NCI-H2196 treated with DMSO at 0.1 percent for 48 hours (cell line): ENCODE measurements around the gene TBC1D25.

Source experiments
- DNase-seq: peaks from one replicate; lab custom pipeline; 2025; ENCODE audit not compliant: unreplicated experiment; lab: John Stamatoyannopoulos, UW

TBC1D25 gene, protein sequence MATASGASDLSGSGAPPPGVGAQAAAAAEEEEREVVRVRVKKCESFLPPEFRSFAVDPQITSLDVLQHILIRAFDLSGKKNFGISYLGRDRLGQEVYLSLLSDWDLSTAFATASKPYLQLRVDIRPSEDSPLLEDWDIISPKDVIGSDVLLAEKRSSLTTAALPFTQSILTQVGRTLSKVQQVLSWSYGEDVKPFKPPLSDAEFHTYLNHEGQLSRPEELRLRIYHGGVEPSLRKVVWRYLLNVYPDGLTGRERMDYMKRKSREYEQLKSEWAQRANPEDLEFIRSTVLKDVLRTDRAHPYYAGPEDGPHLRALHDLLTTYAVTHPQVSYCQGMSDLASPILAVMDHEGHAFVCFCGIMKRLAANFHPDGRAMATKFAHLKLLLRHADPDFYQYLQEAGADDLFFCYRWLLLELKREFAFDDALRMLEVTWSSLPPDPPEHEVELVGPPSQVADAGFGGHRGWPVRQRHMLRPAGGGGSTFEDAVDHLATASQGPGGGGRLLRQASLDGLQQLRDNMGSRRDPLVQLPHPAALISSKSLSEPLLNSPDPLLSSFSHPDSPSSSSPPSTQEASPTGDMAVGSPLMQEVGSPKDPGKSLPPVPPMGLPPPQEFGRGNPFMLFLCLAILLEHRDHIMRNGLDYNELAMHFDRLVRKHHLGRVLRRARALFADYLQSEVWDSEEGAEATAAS

GRCh38 chrX:48539345-48540027 is at the start of gene TBC1D25:
TSS of gene TBC1D25 (plus strand) at chrX:48539714. CDS start at chrX:48539798, 84 bp downstream.
- peak; percentile 85 for DNase-seq

- DNase-seq = no peak
Observed at GRCh38 chrX:48489892-48490291, 49.6 kb upstream of the TBC1D25 start.

DNA sequence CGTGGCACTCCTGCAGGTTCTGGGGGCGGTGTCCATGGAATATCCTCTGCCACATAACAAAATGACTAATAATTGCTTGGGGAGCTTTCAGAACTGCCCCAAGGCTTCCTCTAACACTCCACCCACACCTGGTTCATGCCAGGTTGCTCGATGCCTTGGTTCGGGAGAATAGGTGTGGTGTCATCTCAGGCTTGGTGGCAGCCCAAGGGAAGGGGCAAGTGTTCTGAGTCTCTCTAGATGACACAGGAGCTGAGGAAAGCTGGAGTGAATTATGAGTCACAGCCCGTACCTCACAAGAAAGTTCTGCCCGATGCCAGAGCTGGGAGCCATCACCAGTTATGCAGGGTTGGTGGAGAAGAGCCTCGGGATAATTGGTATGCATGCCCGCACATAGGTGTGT is 48.9 kb upstream of the TBC1D25 start:
- no peak for DNase-seq

DNA sequence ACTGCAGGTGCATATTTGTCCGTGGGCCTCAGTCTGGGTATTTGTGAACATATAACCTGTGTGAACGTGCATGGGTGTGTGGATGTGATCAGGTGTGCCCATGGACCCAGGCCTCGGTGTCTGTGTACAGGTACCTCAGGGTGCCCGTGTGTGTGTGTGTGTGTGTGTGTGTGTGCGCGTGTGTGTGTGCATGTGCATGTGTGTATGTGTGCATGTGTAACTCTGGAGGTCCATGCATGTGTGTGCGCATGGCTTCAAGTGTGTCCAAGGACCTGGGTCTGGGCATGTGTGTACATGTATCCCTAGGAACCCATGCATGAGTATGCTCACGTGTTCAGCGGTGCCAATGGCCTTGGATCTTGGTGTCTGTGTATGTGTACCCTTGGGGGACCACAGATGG is 47.7 kb upstream of the TBC1D25 start:
- no peak for DNase-seq

DNA sequence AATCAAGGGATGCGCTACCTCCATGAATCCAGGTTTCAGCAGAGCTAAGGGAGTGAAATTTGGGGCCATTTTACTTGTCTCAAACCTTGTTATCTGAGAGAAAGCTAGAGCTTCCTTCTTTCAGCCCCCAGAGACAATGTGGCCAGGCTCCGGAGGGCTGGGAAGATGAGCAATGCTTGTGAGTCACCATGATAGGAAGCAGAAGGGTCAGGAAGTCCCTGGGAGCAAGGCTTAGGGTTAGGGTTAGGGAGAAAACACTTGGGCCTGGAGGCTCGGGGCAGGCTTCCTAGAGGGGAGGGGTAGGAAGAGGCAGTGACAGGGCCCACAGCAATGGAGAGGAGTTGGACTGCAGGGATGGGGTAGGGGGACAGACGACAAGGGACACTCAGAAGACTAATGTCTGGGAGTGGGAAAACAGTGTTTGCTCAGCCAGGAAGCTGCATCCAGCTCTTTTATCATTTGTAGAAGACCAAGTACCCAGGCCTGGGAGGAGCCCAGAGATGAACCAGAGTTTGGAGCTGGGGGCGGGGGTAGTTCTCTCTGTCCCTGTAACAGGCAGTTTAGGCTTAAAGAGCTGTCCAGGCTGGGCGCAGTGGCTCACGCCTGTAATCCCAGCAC is 47.1 kb upstream of the TBC1D25 start:
- DNase-seq = no peak

GRCh38 chrX:48493890-48494364 is 45.6 kb upstream of the TBC1D25 start:
- DNase-seq = no peak

GRCh38 chrX:48496660-48497059 is 42.9 kb upstream of the TBC1D25 start:
- no peak for DNase-seq

DNA sequence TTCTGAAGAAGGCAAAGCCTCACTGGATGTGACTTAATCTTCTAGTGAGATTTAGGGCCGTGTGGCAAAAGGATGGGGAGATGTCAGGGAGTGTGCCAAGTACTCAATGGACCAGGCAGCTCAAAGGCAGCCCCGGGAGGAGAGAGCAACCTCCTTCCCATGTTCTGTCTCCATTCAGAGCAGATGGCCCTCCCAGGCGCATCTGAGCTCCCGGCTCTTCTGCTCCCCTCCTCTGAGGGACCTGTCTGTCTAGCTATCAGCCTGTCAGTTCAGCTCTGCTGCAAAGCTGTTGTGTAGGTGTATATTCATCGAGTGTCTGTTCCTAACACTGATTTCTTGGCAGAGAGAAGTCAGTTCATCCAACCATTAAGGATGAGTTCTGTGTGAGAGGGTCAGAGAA is 41.6 kb upstream of the TBC1D25 start:
- DNase-seq = no peak

- no peak for DNase-seq
Observed at GRCh38 chrX:48498374-48498809, 41.1 kb upstream of the TBC1D25 start.

DNA sequence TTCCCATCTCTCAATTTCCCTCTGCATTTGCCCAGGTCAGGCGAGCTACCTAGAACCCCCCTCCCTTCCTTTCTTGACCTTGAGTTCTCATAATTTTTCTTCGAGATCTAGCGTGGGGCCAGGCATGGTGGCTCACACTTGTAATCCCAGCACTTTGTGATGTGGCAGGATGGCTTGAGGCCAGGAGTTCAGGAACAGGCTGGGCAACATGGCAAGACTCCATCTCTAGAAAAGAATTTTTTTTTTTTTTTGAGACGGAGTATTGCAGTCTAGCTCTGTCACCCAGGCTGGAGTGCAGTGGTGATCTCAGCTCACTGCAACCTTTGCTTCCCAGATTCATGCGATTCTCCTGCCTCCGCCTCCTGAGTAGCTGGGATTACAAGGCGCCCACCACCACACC is 35.3 kb upstream of the TBC1D25 start:
- DNase-seq = no peak

DNA sequence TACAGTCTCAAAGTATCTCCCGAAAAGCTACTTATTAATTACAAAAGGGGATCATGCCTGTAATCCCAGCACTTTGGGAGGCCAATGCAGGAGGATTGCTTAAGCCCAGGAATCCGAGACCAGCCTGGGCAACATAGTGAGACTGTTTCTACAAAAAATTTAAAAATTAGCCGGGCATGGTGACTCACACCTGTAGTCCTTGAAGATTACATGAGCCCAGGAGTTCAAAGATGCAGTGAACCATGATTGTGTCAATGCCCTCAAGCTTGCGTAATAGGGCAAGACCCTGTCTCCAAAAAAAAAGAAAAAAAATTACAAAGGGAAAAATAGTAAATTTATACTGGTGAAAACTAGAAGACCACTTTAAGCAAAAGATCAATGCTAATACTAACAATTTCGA is 34.0 kb upstream of the TBC1D25 start:
- DNase-seq = no peak

- DNase-seq = no peak
Observed at GRCh38 chrX:48507246-48507645, 32.3 kb upstream of the TBC1D25 start.

- DNase-seq = peak; percentile 18
Observed at GRCh38 chrX:48508400-48509244, 30.9 kb upstream of the TBC1D25 start, which contains the start of gene PORCN. TSS of gene PORCN (plus strand) at chrX:48508992. CDS start at chrX:48509821, 829 bp downstream.

DNA sequence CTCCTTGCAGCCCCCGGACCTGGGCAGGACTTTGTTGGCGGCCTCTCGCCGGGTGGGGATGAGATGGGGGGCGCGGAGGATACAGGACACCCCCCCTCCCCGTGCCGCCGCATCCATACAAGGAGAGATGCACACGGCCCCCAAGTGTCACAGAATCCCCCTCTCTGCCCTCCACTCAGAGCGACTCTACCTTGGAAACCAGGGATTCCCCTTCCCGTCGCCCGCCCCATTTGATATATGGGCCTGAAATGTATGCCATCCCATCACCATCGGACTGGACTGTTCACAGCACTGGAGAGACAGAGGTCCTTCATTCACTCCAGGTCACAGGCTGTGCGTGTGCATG is 30.3 kb upstream of the TBC1D25 start:
- no peak for DNase-seq

- no peak for DNase-seq
Observed at GRCh38 chrX:48509619-48510018, 29.9 kb upstream of the TBC1D25 start.

GRCh38 chrX:48511560-48511959 is 28.0 kb upstream of the TBC1D25 start:
- no peak for DNase-seq

DNA sequence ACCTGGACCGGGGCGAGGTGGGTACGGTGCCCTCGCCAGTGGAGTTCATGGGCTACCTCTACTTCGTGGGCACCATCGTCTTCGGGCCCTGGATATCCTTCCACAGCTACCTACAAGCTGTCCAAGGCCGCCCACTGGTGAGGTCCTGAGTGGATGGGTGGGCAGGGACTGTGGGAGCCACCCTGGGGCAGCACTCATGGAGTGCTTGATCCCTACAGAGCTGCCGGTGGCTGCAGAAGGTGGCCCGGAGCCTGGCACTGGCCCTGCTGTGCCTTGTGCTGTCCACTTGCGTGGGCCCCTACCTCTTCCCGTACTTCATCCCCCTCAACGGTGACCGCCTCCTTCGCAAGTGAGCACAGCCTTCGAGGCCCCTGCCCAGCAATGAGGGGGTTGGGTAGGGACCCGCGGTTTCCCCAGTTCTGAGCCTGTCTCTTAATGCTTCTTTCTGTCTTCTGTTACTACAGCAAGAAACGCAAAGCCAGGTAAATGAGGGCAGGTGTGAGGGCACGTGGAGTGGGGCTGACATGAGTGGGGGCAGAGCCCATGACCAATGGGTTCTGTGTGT is 27.1 kb upstream of the TBC1D25 start:
- DNase-seq = no peak

GRCh38 chrX:48513670-48514069 is 25.8 kb upstream of the TBC1D25 start:
- DNase-seq = no peak

DNA sequence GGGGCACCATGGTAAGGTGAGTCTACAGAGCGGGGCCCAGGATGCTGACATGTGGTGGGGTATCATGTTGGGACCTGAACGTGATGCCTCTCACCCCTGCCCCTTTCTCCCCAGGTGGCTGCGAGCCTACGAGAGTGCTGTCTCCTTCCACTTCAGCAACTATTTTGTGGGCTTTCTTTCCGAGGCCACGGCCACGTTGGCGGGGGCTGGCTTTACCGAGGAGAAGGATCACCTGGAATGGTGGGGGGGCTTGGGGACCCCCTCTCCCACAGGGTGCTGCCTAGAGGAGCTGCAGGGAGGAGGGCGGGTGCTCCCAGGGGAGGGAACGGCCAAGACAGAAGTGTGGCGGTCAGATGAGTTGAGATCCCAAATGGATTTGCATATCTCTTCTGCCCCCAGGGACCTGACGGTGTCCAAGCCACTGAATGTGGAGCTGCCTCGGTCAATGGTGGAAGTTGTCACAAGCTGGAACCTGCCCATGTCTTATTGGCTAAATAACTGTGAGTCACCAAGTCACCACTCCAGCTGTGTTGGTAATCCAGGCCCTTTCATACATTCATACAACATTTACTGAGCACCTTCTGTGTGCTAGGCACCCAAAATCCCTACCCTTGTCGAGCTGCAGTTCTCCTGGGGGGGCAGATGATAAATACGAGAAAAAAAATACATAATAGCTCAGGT is 25.2 kb upstream of the TBC1D25 start:
- DNase-seq = no peak
